Loucy (cell line): Measurements from ENCODE around the gene COL13A1.

Source experiments
- EZH2phosphoT487 ChIP-seq: fragments of 200-600 bp; IDR thresholded peaks from 2 replicates; pipeline ENCODE4 v1.6.1; 2018; ENCODE audit warnings: antibody characterized with exemption, mild to moderate bottlenecking, moderate library complexity, borderline replicate concordance
- TF ChIP-seq, protein P1 (sequence below): fragments of 200-600 bp; sonication (generic); conservative IDR thresholded peaks from 2 replicates; pipeline ENCODE4 v1.5.1; 2014; ENCODE audit warnings: mild to moderate bottlenecking, antibody characterized with exemption, low read length

DNA sequence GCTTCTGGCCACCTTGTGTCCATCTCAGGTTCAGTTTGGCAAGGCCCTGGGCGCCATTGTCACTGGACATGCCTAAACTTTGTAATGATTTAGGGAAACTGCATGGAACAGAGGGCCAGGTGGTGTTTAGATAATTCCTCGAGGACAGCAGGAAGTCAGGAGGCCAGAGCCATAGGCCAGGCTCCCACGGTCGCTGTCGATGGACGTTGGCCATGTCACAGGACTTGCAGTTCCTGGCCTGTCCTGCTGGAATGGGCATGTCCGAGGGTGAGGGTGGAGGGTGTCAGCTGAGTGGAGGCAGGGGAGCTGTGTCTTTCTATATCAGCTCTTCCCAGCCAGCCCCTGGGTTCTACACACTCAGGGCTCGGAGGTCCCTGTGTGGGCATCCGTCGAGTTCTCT, 143.1 kb downstream of the COL13A1 start:
- TF ChIP-seq, protein P1, sequence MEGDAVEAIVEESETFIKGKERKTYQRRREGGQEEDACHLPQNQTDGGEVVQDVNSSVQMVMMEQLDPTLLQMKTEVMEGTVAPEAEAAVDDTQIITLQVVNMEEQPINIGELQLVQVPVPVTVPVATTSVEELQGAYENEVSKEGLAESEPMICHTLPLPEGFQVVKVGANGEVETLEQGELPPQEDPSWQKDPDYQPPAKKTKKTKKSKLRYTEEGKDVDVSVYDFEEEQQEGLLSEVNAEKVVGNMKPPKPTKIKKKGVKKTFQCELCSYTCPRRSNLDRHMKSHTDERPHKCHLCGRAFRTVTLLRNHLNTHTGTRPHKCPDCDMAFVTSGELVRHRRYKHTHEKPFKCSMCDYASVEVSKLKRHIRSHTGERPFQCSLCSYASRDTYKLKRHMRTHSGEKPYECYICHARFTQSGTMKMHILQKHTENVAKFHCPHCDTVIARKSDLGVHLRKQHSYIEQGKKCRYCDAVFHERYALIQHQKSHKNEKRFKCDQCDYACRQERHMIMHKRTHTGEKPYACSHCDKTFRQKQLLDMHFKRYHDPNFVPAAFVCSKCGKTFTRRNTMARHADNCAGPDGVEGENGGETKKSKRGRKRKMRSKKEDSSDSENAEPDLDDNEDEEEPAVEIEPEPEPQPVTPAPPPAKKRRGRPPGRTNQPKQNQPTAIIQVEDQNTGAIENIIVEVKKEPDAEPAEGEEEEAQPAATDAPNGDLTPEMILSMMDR = no peak
- TF ChIP-seq EZH2phosphoT487 = no peak
